Osteoblast (primary cell): Measurements from ENCODE around the gene SAE1. TPM values are rescaled to one million over a fixed set of nuclear protein-coding genes. Genes with fewer than 3 reads are reported as not detected.

ENCODE experiments used
- DNase-seq: peaks from one replicate; pipeline ENCODE4 v3.0.0; 2011; ENCODE audit warnings: low spot score, mixed read lengths; ENCODE audit not compliant: insufficient read length; ENCODE audit errors: missing footprints
- H2AFZ ChIP-seq: 2 replicates; pipeline ENCODE4 v1.6.0; 2011; ENCODE audit warnings: mild to moderate bottlenecking, low read length
- H3K27ac ChIP-seq: 2 replicates; pipeline ENCODE4 v1.5.1; 2011; ENCODE audit warnings: mild to moderate bottlenecking, low read depth, low read length, moderate library complexity
- H3K27me3 ChIP-seq: 2 replicates; pipeline ENCODE4 v1.6.0; 2012; ENCODE audit warnings: mild to moderate bottlenecking, control low read depth, inconsistent platforms, low read length, moderate library complexity; ENCODE audit not compliant: insufficient read depth
- H3K36me3 ChIP-seq: 2 replicates; pipeline ENCODE4 v1.5.1; 2011; ENCODE audit warnings: mild to moderate bottlenecking, low read length, control low read depth, moderate library complexity; ENCODE audit not compliant: insufficient read depth
- H3K4me1 ChIP-seq: 2 replicates; pipeline ENCODE4 v1.5.1; 2011; ENCODE audit warnings: mild to moderate bottlenecking, low read length, control low read depth, moderate library complexity; ENCODE audit not compliant: insufficient read depth
- H3K4me2 ChIP-seq: 2 replicates; pipeline ENCODE4 v1.6.0; 2011; ENCODE audit warnings: mild to moderate bottlenecking, low read length; ENCODE audit not compliant: insufficient read depth
- H3K4me3 ChIP-seq: fragments of 200-600 bp; sonication (generic); 3 replicates; pipeline ENCODE4 v1.5.1; 2012; ENCODE audit warnings: mild to moderate bottlenecking, low read length, inconsistent platforms; ENCODE audit not compliant: insufficient read depth
- H3K79me2 ChIP-seq: 2 replicates; pipeline ENCODE4 v1.6.0; 2012; ENCODE audit warnings: mild to moderate bottlenecking, low read length, control low read depth, inconsistent platforms; ENCODE audit not compliant: insufficient read depth
- H3K9me3 ChIP-seq: 2 replicates; pipeline ENCODE4 v1.5.1; 2011; ENCODE audit warnings: low read depth, low read length, control low read depth
- H4K20me1 ChIP-seq: 2 replicates; pipeline ENCODE4 v1.6.0; 2012; ENCODE audit warnings: mild to moderate bottlenecking, low read length, control low read depth; ENCODE audit not compliant: insufficient read depth
- CTCF ChIP-seq: IDR thresholded peaks from 2 replicates; pipeline ENCODE4 v1.5.1; 2011; ENCODE audit warnings: mild to moderate bottlenecking, low read depth, low read length, moderate library complexity; ENCODE audit errors: extremely low read depth
- total RNA-seq: library from RNA; depleted of rRNA; stranded (reverse); fragments of >200 nt; gene quantifications from 2 replicates; pipeline ENCODE4 v1.2.3, GENCODE V29; 2012

Gene SAE1
- total RNA-seq, 1 donor = 105 TPM

GRCh38 chr19:47105874-47106273 is 24.8 kb upstream of the SAE1 start:
- H3K4me1 ChIP-seq = peaks cover 52% of the 10 kb centered on the region
- no peak overlapping the region for H2AFZ ChIP-seq
- no peaks in the 10 kb centered on the region for H3K27me3 ChIP-seq
- peak overlapping the region; percentile 100 for H3K27ac ChIP-seq
- H3K36me3 ChIP-seq = peaks cover 19% of the 10 kb centered on the region
- H3K9me3 ChIP-seq = no peaks in the 10 kb centered on the region
- no peak for TF ChIP-seq CTCF
- H3K4me2 ChIP-seq = peak overlapping the region; percentile 28
- H3K79me2 ChIP-seq = peaks cover 71% of the 10 kb centered on the region
- no peak overlapping the region for H3K4me3 ChIP-seq
- peaks cover 5% of the 10 kb centered on the region for H4K20me1 ChIP-seq
- no peak for DNase-seq

GRCh38 chr19:47106821-47107201 is 23.8 kb upstream of the SAE1 start:
- Histone ChIP-seq H3K4me3 (no peak overlapping the region), H3K27me3 (no peaks in the 10 kb centered on the region), H3K4me1 (peaks cover 52% of the 10 kb centered on the region), H3K27ac (peak overlapping the region; percentile 100), H3K36me3 (peaks cover 19% of the 10 kb centered on the region), H2AFZ (no peak overlapping the region), H3K9me3 (no peaks in the 10 kb centered on the region), H4K20me1 (peaks cover 5% of the 10 kb centered on the region), H3K79me2 (peaks cover 73% of the 10 kb centered on the region), H3K4me2 (peak overlapping the region; percentile 28)
- no peak for DNase-seq
- TF ChIP-seq CTCF = no peak

GRCh38 chr19:47107202-47107952 is 23.3 kb upstream of the SAE1 start:
- Histone ChIP-seq H3K36me3 (peaks cover 19% of the 10 kb centered on the region), H3K4me2 (peak overlapping the region; percentile 28), H2AFZ (no peak overlapping the region), H4K20me1 (peaks cover 5% of the 10 kb centered on the region), H3K4me1 (peaks cover 51% of the 10 kb centered on the region), H3K4me3 (peak overlapping the region; percentile 0), H3K79me2 (peaks cover 72% of the 10 kb centered on the region), H3K27me3 (no peaks in the 10 kb centered on the region), H3K27ac (peak overlapping the region; percentile 100), H3K9me3 (no peaks in the 10 kb centered on the region)
- TF ChIP-seq CTCF = no peak
- DNase-seq = no peak

- no peak for TF ChIP-seq CTCF
- H3K4me1 ChIP-seq = peaks cover 43% of the 10 kb centered on the region
- H3K9me3 ChIP-seq = no peaks in the 10 kb centered on the region
- H3K4me2 ChIP-seq = peak overlapping the region; percentile 28
- H4K20me1 ChIP-seq = peaks cover 5% of the 10 kb centered on the region
- DNase-seq = no peak
- H3K4me3 ChIP-seq = no peak overlapping the region
- no peak overlapping the region for H2AFZ ChIP-seq
- H3K27ac ChIP-seq = peak overlapping the region; percentile 100
- peaks cover 19% of the 10 kb centered on the region for H3K36me3 ChIP-seq
- H3K27me3 ChIP-seq = no peaks in the 10 kb centered on the region
- H3K79me2 ChIP-seq = peaks cover 64% of the 10 kb centered on the region
These were observed 22.5 kb upstream of the SAE1 start for GRCh38 chr19:47107953-47108746.
